H9 (cell line): ENCODE measurements around the gene PARPBP. TPM values are rescaled to one million over a fixed set of nuclear protein-coding genes. Genes with fewer than 3 reads are reported as not detected.

Source experiments
- DNase-seq: peaks from one replicate; pipeline ENCODE4 v3.0.0-alpha.2; 2017
- H2AFZ ChIP-seq: one replicate; pipeline ENCODE4 v1.6.1; 2013; ENCODE audit warnings: mild to moderate bottlenecking, low read length, control low read depth, moderate library complexity
- H2AK5ac ChIP-seq: 2 replicates; pipeline ENCODE4 v1.6.1; 2013; ENCODE audit warnings: low read length, control low read depth, mixed read lengths; ENCODE audit not compliant: insufficient read length
- H2BK120ac ChIP-seq: one replicate; pipeline ENCODE4 v1.6.1; 2013; ENCODE audit warnings: low read depth, mild to moderate bottlenecking, low read length, control low read depth, inconsistent platforms; ENCODE audit not compliant: poor library complexity, severe bottlenecking
- H2BK12ac ChIP-seq: 2 replicates; pipeline ENCODE4 v1.6.1; 2013; ENCODE audit warnings: low read length, control low read depth, mixed read lengths, low read depth; ENCODE audit not compliant: insufficient read length
- H2BK15ac ChIP-seq: 2 replicates; pipeline ENCODE4 v1.6.1; 2013; ENCODE audit warnings: low read depth, low read length, control low read depth
- H2BK20ac ChIP-seq: one replicate; pipeline ENCODE4 v1.6.1; 2013; ENCODE audit warnings: low read depth, mild to moderate bottlenecking, low read length, control low read depth, inconsistent platforms; ENCODE audit not compliant: poor library complexity, severe bottlenecking
- H2BK5ac ChIP-seq: 2 replicates; pipeline ENCODE4 v1.6.1; 2013; ENCODE audit warnings: low read length, control low read depth, mixed read lengths; ENCODE audit not compliant: insufficient read length
- H3K14ac ChIP-seq: 2 replicates; pipeline ENCODE4 v1.6.1; 2013; ENCODE audit warnings: low read length, control low read depth; ENCODE audit not compliant: insufficient read depth
- H3K18ac ChIP-seq: 2 replicates; pipeline ENCODE4 v1.6.1; 2013; ENCODE audit warnings: low read depth, mild to moderate bottlenecking, mixed read lengths, low read length, control low read depth; ENCODE audit not compliant: insufficient read length
- H3K23ac ChIP-seq: 2 replicates; pipeline ENCODE4 v1.6.1; 2013; ENCODE audit warnings: low read length, control low read depth, mixed read lengths, low read depth; ENCODE audit not compliant: insufficient read length
- H3K23me2 ChIP-seq: 2 replicates; pipeline ENCODE4 v1.6.1; 2013; ENCODE audit warnings: low read depth, mild to moderate bottlenecking, mixed read lengths, low read length, control low read depth; ENCODE audit not compliant: insufficient read length, poor library complexity, severe bottlenecking
- H3K27ac ChIP-seq: 2 replicates; pipeline ENCODE4 v1.5.1; 2013; ENCODE audit warnings: low read length, control low read depth, mixed read lengths, low read depth; ENCODE audit not compliant: insufficient read length
- H3K27me3 ChIP-seq: 2 replicates; pipeline ENCODE4 v1.6.1; 2013; ENCODE audit warnings: low read length, control low read depth, inconsistent platforms; ENCODE audit not compliant: insufficient read depth
- H3K4ac ChIP-seq: 2 replicates; pipeline ENCODE4 v1.6.1; 2013; ENCODE audit warnings: low read depth, mild to moderate bottlenecking, control low read depth, inconsistent platforms, low read length, moderate library complexity
- H3K4me1 ChIP-seq: 2 replicates; pipeline ENCODE4 v1.6.1; 2013; ENCODE audit warnings: low read length, control low read depth, inconsistent platforms; ENCODE audit not compliant: insufficient read depth
- H3K4me2 ChIP-seq: 2 replicates; pipeline ENCODE4 v1.6.1; 2013; ENCODE audit warnings: low read length, control low read depth, mixed read lengths; ENCODE audit not compliant: insufficient read length, insufficient read depth
- H3K56ac ChIP-seq: 2 replicates; pipeline ENCODE4 v1.6.1; 2013; ENCODE audit warnings: low read depth, mild to moderate bottlenecking, mixed read lengths, low read length, control low read depth; ENCODE audit not compliant: insufficient read length
- H3K79me1 ChIP-seq: 2 replicates; pipeline ENCODE4 v1.6.1; 2013; ENCODE audit warnings: low read depth, mild to moderate bottlenecking, moderate library complexity, low read length, control low read depth, inconsistent platforms; ENCODE audit not compliant: insufficient read depth, poor library complexity, severe bottlenecking
- H3K79me2 ChIP-seq: 2 replicates; pipeline ENCODE4 v1.6.1; 2013; ENCODE audit warnings: low read length, control low read depth, inconsistent platforms; ENCODE audit not compliant: insufficient read depth
- H3K9ac ChIP-seq: 2 replicates; pipeline ENCODE4 v1.6.1; 2013; ENCODE audit warnings: low read length, control low read depth, mixed read lengths; ENCODE audit not compliant: insufficient read length; ENCODE audit errors: extremely low read depth
- H3K9me3 ChIP-seq: one replicate; pipeline ENCODE4 v1.6.1; 2013; ENCODE audit warnings: low read depth, low read length, inconsistent platforms; ENCODE audit not compliant: control insufficient read depth
- H3T11ph ChIP-seq: one replicate; pipeline ENCODE4 v1.6.1; 2013; ENCODE audit warnings: mild to moderate bottlenecking, low read length, control low read depth, inconsistent platforms
- H4K20me1 ChIP-seq: one replicate; pipeline ENCODE4 v1.6.1; 2013; ENCODE audit not compliant: control insufficient read depth, insufficient read length, insufficient read depth
- H4K5ac ChIP-seq: 2 replicates; pipeline ENCODE4 v1.6.1; 2013; ENCODE audit warnings: low read depth, mild to moderate bottlenecking, mixed read lengths, low read length, control low read depth; ENCODE audit not compliant: insufficient read length
- H4K8ac ChIP-seq: replicated peaks from 2 replicates; pipeline ENCODE4 v1.6.1; 2013; ENCODE audit warnings: low read length, control low read depth, mixed read lengths, low read depth; ENCODE audit not compliant: insufficient read length
- H4K91ac ChIP-seq: 2 replicates; pipeline ENCODE4 v1.6.1; 2013; ENCODE audit warnings: low read depth, mild to moderate bottlenecking, moderate library complexity, mixed read lengths, low read length, control low read depth; ENCODE audit not compliant: insufficient read length
- H3K27ac Mint-ChIP-seq, 3 experiments: 2 replicates in 2 of 3; 3 replicates in 1 of 3; pipeline ENCODE4 v1.8.0; 2020 to 2021; ENCODE audit warnings: mixed read lengths in 3 of 3, mild to moderate bottlenecking in 1 of 3, moderate library complexity in 1 of 3
- H3K27me3 Mint-ChIP-seq: 2 replicates; pipeline ENCODE4 v1.8.0; 2021; ENCODE audit warnings: low read depth, mild to moderate bottlenecking, moderate library complexity, mixed read lengths
- H3K36me3 Mint-ChIP-seq, 3 experiments: 2 replicates in 2 of 3; 3 replicates in 1 of 3; pipeline ENCODE4 v1.8.0; 2020 to 2021; ENCODE audit warnings: low read depth in 3 of 3, mixed read lengths in 3 of 3; ENCODE audit not compliant: insufficient read depth in 1 of 3
- H3K4me1 Mint-ChIP-seq, 2 experiments: 2 replicates each; pipeline ENCODE4 v1.8.0; 2020; ENCODE audit warnings: mixed read lengths in 2 of 2
- H3K4me3 Mint-ChIP-seq, 2 experiments: 2 replicates in 1 of 2; 3 replicates in 1 of 2; pipeline ENCODE4 v1.8.0; 2020 to 2021; ENCODE audit warnings: mild to moderate bottlenecking in 2 of 2, mixed read lengths in 2 of 2, moderate library complexity in 1 of 2
- H3K9me3 Mint-ChIP-seq, 2 experiments: 2 replicates in 1 of 2; 3 replicates in 1 of 2; pipeline ENCODE4 v1.8.0; 2020; ENCODE audit warnings: mild to moderate bottlenecking in 2 of 2, mixed read lengths in 2 of 2, moderate library complexity in 1 of 2
- total RNA-seq: library from RNA; stranded (reverse); gene quantifications from 2 replicates; pipeline ENCODE4 v1.2.1, GENCODE V29; 2021
- TF ChIP-seq, protein P1 (sequence below): fragments of 200-600 bp; sonication (generic); conservative IDR thresholded peaks from 3 replicates; pipeline ENCODE4 v1.8.0; 2021; ENCODE audit warnings: antibody characterized with exemption, mild to moderate bottlenecking

The PARPBP gene
- total RNA-seq, 1 experiment from 2014 or later, result 32.1 TPM

DNA sequence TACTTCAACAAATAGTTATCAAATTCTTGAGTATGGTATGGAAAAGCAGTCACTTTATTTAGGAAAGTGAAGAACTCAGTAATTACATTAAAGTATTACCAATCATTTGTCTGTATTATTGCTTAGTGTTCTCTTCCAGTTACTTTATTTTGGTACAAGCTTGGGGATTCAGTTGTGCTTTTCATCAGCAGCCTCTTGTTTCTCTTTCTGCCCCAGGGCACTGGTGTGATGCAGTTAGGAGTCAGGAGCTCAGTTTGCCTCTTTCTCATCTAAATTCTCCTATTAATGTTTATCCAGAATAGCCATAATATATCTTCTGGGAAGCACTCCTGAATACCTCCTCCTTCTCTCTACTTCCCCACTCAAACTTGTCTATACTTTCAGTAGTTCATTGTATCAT, 52.0 kb downstream of the PARPBP start:
- H3K23me2 ChIP-seq, result no peaks in the 10 kb centered on the region
- H2AK5ac ChIP-seq, result no peak overlapping the region
- no peak overlapping the region for H3K23ac ChIP-seq
- H3K4me1 ChIP-seq, result no peaks in the 10 kb centered on the region
- no peak overlapping the region for H3K14ac ChIP-seq
- TF ChIP-seq, protein P1, sequence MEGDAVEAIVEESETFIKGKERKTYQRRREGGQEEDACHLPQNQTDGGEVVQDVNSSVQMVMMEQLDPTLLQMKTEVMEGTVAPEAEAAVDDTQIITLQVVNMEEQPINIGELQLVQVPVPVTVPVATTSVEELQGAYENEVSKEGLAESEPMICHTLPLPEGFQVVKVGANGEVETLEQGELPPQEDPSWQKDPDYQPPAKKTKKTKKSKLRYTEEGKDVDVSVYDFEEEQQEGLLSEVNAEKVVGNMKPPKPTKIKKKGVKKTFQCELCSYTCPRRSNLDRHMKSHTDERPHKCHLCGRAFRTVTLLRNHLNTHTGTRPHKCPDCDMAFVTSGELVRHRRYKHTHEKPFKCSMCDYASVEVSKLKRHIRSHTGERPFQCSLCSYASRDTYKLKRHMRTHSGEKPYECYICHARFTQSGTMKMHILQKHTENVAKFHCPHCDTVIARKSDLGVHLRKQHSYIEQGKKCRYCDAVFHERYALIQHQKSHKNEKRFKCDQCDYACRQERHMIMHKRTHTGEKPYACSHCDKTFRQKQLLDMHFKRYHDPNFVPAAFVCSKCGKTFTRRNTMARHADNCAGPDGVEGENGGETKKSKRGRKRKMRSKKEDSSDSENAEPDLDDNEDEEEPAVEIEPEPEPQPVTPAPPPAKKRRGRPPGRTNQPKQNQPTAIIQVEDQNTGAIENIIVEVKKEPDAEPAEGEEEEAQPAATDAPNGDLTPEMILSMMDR, result no peak
- H3K4me3 Mint-ChIP-seq, result no peak overlapping the region
- no peaks in the 10 kb centered on the region for H3K9me3 ChIP-seq
- peaks cover 4% of the 10 kb centered on the region in 3 experiments; a peak in 4 of 7 replicates for H3K36me3 Mint-ChIP-seq
- no peak overlapping the region for H2BK15ac ChIP-seq
- H3K4ac ChIP-seq, result no peak overlapping the region
- H4K91ac ChIP-seq, result no peak overlapping the region
- no peak overlapping the region for H3K18ac ChIP-seq
- H4K8ac ChIP-seq, result no peak overlapping the region
- H3T11ph ChIP-seq, result no peak overlapping the region
- H3K79me2 ChIP-seq, result no peaks in the 10 kb centered on the region
- no peak overlapping the region for H2AFZ ChIP-seq
- no peak overlapping the region for H3K9ac ChIP-seq
- no peaks in the 10 kb centered on the region; the same call in 1 of the 2 replicates for H3K27me3 Mint-ChIP-seq
- H3K27me3 ChIP-seq, result no peaks in the 10 kb centered on the region
- H3K27ac Mint-ChIP-seq, result no peak overlapping the region; a peak in 1 of 7 replicates
- H2BK12ac ChIP-seq, result no peak overlapping the region
- H2BK20ac ChIP-seq, result no peak overlapping the region
- H3K4me2 ChIP-seq, result no peak overlapping the region
- H2BK5ac ChIP-seq, result no peak overlapping the region
- no peaks in the 10 kb centered on the region for H3K79me1 ChIP-seq
- no peak for DNase-seq
- H4K20me1 ChIP-seq, result no peaks in the 10 kb centered on the region
- no peak overlapping the region for H3K56ac ChIP-seq
- H4K5ac ChIP-seq, result no peak overlapping the region
- no peaks in the 10 kb centered on the region for H3K4me1 Mint-ChIP-seq
- no peak overlapping the region for H2BK120ac ChIP-seq
- H3K27ac ChIP-seq, result no peak overlapping the region
- no peaks in the 10 kb centered on the region for H3K9me3 Mint-ChIP-seq
